Placental pericyte (primary cell): Measurements from ENCODE around the gene ANXA3. TPM values are rescaled to one million over a fixed set of nuclear protein-coding genes. Genes with fewer than 3 reads are reported as not detected.

Experiments
- small RNA-seq: library from RNA; depleted of rRNA; stranded (forward); fragments of <200 nt; gene quantifications from one replicate; pipeline ENCODE3, GENCODE V24; 2012; ENCODE audit warnings: low replicate concordance
- total RNA-seq: library from RNA; depleted of rRNA; stranded (reverse); fragments of >200 nt; gene quantifications from 2 replicates; pipeline ENCODE4 v1.2.3, GENCODE V29; 2012

Gene ANXA3, protein sequence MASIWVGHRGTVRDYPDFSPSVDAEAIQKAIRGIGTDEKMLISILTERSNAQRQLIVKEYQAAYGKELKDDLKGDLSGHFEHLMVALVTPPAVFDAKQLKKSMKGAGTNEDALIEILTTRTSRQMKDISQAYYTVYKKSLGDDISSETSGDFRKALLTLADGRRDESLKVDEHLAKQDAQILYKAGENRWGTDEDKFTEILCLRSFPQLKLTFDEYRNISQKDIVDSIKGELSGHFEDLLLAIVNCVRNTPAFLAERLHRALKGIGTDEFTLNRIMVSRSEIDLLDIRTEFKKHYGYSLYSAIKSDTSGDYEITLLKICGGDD
- total RNA-seq, result 33.1 and 111 TPM in 2 replicates

DNA sequence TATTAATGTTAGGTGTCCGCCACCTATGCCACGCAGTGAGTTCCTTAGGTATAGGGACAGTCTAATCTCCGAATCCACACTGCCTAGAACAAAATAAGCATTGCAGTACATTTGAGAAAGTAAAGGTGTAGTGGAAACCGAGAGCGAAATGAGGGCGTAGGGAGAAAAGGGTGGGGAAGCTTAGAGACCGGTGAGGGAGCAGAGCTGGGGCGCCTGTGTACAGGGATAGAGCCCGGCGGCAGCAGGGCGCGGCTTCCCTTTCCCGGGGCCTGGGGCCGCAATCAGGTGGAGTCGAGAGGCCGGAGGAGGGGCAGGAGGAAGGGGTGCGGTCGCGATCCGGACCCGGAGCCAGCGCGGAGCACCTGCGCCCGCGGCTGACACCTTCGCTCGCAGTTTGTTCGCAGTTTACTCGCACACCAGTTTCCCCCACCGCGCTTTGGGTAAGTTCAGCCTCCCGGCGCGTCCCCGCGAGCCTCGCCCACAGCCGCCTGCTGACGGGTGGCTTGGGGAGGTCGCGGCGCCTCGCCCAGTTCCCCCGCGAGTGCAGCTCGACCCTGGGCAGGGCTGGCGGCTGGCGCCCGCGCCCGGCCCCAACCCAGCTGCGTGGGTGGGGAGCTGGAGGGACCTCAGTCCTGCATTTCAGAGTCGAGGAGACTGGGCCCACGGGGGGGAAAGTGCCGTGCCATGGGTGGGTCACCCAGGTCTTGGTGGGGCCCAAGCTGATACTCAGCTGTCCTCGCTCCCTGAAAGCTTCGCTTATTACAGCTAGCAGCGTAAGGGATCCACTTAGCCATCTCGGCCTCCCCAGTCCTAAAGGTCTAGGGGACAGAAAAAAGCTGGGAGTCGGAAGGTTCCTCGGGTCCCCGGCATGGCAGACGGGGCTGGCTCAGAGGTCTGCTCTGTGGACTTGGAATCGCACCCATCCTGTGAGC lies at the start of gene ANXA3:
Gene ANXA3 (plus strand): TSS at position 351 of the 932 bp plus-strand sequence. CDS start 2,704 bp downstream, outside the sequence.

Small RNA genes within 50 kb of the gene (small RNA-seq; reads per million reads assigned to genes)
- gene HIGD1AP13 (0.16 reads per million), gene RF00019 (not detected)

Other genes with a start within 250 kb of the ANXA3 start
- 69.4 and 84.9 TPM in 2 replicates for gene BMP2K, start 224.6 kb downstream of the ANXA3 start, total RNA-seq